IMR-90 (cell line): ENCODE data around the gene GABRB3. TPM values are rescaled to one million over a fixed set of nuclear protein-coding genes. Genes with fewer than 3 reads are reported as not detected.

Source experiments
- ATAC-seq: fragments of 200-7000 bp; cut with Tn5 transposase; 2 replicates; pipeline ENCODE4 v1.9.1; 2020; ENCODE audit warnings: low read depth, mild to moderate bottlenecking, moderate library complexity
- BruUV-seq: library from RNA; stranded (reverse); fragments of 400-500 nt; replicated peaks from 2 replicates; lab custom pipeline; 2021; lab: Mats Ljungman, UMichigan
- CTCF ChIA-PET: fragments of 300-600 bp; formaldehyde crosslinking; extraction: SDS; loops from one replicate; lab custom pipeline; 2021; ENCODE audit warnings: antibody characterized with exemption; lab: Yijun Ruan, JAX
- POLR2A ChIA-PET: fragments of 300-600 bp; sonication (Branson Sonifier 250); formaldehyde crosslinking; loops from one replicate; lab custom pipeline; 2022; ENCODE audit warnings: antibody characterized with exemption; ENCODE audit not compliant: unreplicated experiment; lab: Charles Lee
- DNase-seq: peaks from one replicate; pipeline ENCODE4 v3.0.0; 2013
- H2AFZ ChIP-seq: replicated peaks from 2 replicates; pipeline ENCODE3; 2013; ENCODE audit warnings: low read length, mild to moderate bottlenecking; ENCODE audit not compliant: poor library complexity
- H2AK5ac ChIP-seq: 2 replicates; pipeline ENCODE4 v1.6.1; 2013; ENCODE audit warnings: low read depth, low read length, inconsistent platforms
- H2AK9ac ChIP-seq: replicated peaks from 2 replicates; pipeline ENCODE3; 2013; ENCODE audit warnings: mild to moderate bottlenecking, low read depth, low read length, moderate library complexity; ENCODE audit not compliant: poor library complexity
- H2BK120ac ChIP-seq: 2 replicates; pipeline ENCODE4 v1.6.1; 2013; ENCODE audit warnings: low read depth, low read length, inconsistent platforms
- H2BK15ac ChIP-seq: 3 replicates; pipeline ENCODE4 v1.6.1; 2013; ENCODE audit warnings: low read depth, low read length, inconsistent platforms
- H2BK20ac ChIP-seq: 2 replicates; pipeline ENCODE4 v1.6.1; 2013; ENCODE audit warnings: low read depth, mild to moderate bottlenecking, inconsistent platforms, low read length, moderate library complexity
- H2BK5ac ChIP-seq: 2 replicates; pipeline ENCODE4 v1.6.1; 2013; ENCODE audit warnings: mild to moderate bottlenecking, low read depth, low read length, inconsistent platforms; ENCODE audit not compliant: poor library complexity, severe bottlenecking
- H3K14ac ChIP-seq: replicated peaks from 2 replicates; pipeline ENCODE4 v1.6.1; 2013; ENCODE audit warnings: low read depth, low read length, inconsistent platforms
- H3K18ac ChIP-seq: 2 replicates; pipeline ENCODE4 v1.6.1; 2013; ENCODE audit warnings: low read depth, low read length, control low read depth
- H3K23ac ChIP-seq: 2 replicates; pipeline ENCODE4 v1.6.1; 2013; ENCODE audit warnings: low read depth, low read length, inconsistent platforms
- H3K27ac ChIP-seq: 2 replicates; pipeline ENCODE4 v1.5.1; 2013; ENCODE audit warnings: mild to moderate bottlenecking, control low read depth, low read length; ENCODE audit not compliant: insufficient read depth
- H3K27me3 ChIP-seq: 2 replicates; pipeline ENCODE4 v1.6.1; 2013; ENCODE audit warnings: low read length; ENCODE audit not compliant: control insufficient read depth, insufficient read depth
- H3K36me3 ChIP-seq: 2 replicates; pipeline ENCODE4 v1.6.1; 2013; ENCODE audit warnings: low read length, mixed read lengths; ENCODE audit not compliant: control insufficient read depth, insufficient read depth
- H3K4ac ChIP-seq: 2 replicates; pipeline ENCODE4 v1.6.1; 2013; ENCODE audit warnings: low read depth, low read length, inconsistent platforms
- H3K4me1 ChIP-seq: 2 replicates; pipeline ENCODE4 v1.6.1; 2013; ENCODE audit warnings: low read length, mixed read lengths; ENCODE audit not compliant: control insufficient read depth, insufficient read depth
- H3K4me2 ChIP-seq: 2 replicates; pipeline ENCODE4 v1.6.1; 2013; ENCODE audit warnings: low read depth, mild to moderate bottlenecking, control low read depth, low read length, moderate library complexity
- H3K4me3 ChIP-seq: 2 replicates; pipeline ENCODE4 v1.5.1; 2013; ENCODE audit warnings: low read depth, mild to moderate bottlenecking, control low read depth, low read length, moderate library complexity; ENCODE audit not compliant: insufficient read depth
- H3K56ac ChIP-seq: 2 replicates; pipeline ENCODE4 v1.6.1; 2013; ENCODE audit warnings: low read length, inconsistent platforms; ENCODE audit not compliant: insufficient read depth; ENCODE audit errors: extremely low read depth
- H3K79me1 ChIP-seq, 2 experiments: 2 replicates each; pipeline ENCODE4 v1.6.1; 2013; ENCODE audit warnings: low read length in 2 of 2, inconsistent platforms in 1 of 2, low read depth in 1 of 2
- H3K9ac ChIP-seq: 2 replicates; pipeline ENCODE4 v1.6.1; 2013; ENCODE audit warnings: low read depth, low read length, control low read depth
- H3K9me1 ChIP-seq: 2 replicates; pipeline ENCODE4 v1.6.1; 2013; ENCODE audit warnings: low read length, inconsistent platforms; ENCODE audit not compliant: insufficient read depth
- H3K9me3 ChIP-seq: 2 replicates; pipeline ENCODE4 v1.6.1; 2013; ENCODE audit warnings: low read length; ENCODE audit not compliant: control insufficient read depth, insufficient read depth
- H4K20me1 ChIP-seq: 2 replicates; pipeline ENCODE4 v1.6.1; 2013; ENCODE audit warnings: low read length, inconsistent platforms; ENCODE audit not compliant: insufficient read depth
- H4K5ac ChIP-seq: 2 replicates; pipeline ENCODE4 v1.6.1; 2013; ENCODE audit warnings: mild to moderate bottlenecking, low read depth, low read length, control low read depth
- H4K8ac ChIP-seq, 2 experiments: 2 replicates each; pipeline ENCODE4 v1.6.1; 2013; ENCODE audit warnings: low read depth in 2 of 2, low read length in 2 of 2, control low read depth in 1 of 2, inconsistent platforms in 1 of 2
- H4K91ac ChIP-seq: 2 replicates; pipeline ENCODE4 v1.6.1; 2013; ENCODE audit warnings: low read depth, low read length, inconsistent platforms; ENCODE audit not compliant: insufficient read depth
- BHLHE40 ChIP-seq: fragments of 150-350 bp; IDR thresholded peaks from 2 replicates; pipeline ENCODE4 v1.6.1; 2016; ENCODE audit warnings: mild to moderate bottlenecking, low read depth, low read length
- MAZ ChIP-seq: IDR thresholded peaks from 2 replicates; pipeline ENCODE4 v1.6.1; 2012; ENCODE audit warnings: low read depth, mild to moderate bottlenecking, low read length, improper control_type of control experiment, moderate library complexity, borderline replicate concordance
- MXI1 ChIP-seq: IDR thresholded peaks from 2 replicates; pipeline ENCODE4 v1.6.1; 2012; ENCODE audit warnings: low read depth, mild to moderate bottlenecking, low read length, moderate library complexity, borderline replicate concordance
- POLR2A ChIP-seq: IDR thresholded peaks from 2 replicates; pipeline ENCODE4 v1.6.1; 2012; ENCODE audit warnings: mild to moderate bottlenecking, low read depth, low read length
- RCOR1 ChIP-seq: IDR thresholded peaks from 2 replicates; pipeline ENCODE4 v1.6.1; 2012; ENCODE audit warnings: mild to moderate bottlenecking, low read length, improper control_type of control experiment; ENCODE audit not compliant: insufficient replicate concordance
- RFX5 ChIP-seq: IDR thresholded peaks from 2 replicates; pipeline ENCODE4 v1.8.0; 2012; ENCODE audit warnings: low read depth, mild to moderate bottlenecking, low read length, moderate library complexity
- SMC3 ChIP-seq: fragments of 150-350 bp; IDR thresholded peaks from 2 replicates; pipeline ENCODE4 v1.6.1; 2016; ENCODE audit warnings: low read depth, mild to moderate bottlenecking, antibody characterized with exemption, low read length, moderate library complexity
- USF2 ChIP-seq: fragments of 150-350 bp; IDR thresholded peaks from 2 replicates; pipeline ENCODE4 v1.6.1; 2017; ENCODE audit warnings: mild to moderate bottlenecking, antibody characterized with exemption, low read length, low read depth
- WGBS, 2 experiments: methylation state at CpG; one replicate each; pipeline versions ENCODE4 v1.1.5 to v1.1.7; 2013; ENCODE audit warnings: missing lambda C conversion rate in 2 of 2; ENCODE audit not compliant: insufficient read length in 1 of 2; ENCODE audit errors: extremely low coverage in 2 of 2; 5-methylcytosine and 5-hydroxymethylcytosine counted together
- dilution Hi-C: fragments of 300-500 bp; cut with HindIII; formaldehyde crosslinking; loops from one replicate; pipeline ENCODE4 v1.14.3; 2018; ENCODE audit warnings: low sequenced_read_pairs; ENCODE audit not compliant: unreplicated experiment
- in situ Hi-C: fragments of 300-500 bp; cut with MboI; formaldehyde crosslinking; loops from 3 replicates; pipeline ENCODE4 v1.14.3; 2019; ENCODE audit warnings: low sequenced_read_pairs, inconsistent platforms, mixed read lengths
- intact Hi-C: fragments of 100-400 bp; cut with micrococcal nuclease; formaldehyde crosslinking; loops from 2 replicates; pipeline ENCODE4 v1.10.0; 2022
- polyA plus RNA-seq, 3 experiments: library from polyadenylated mRNA; depleted of rRNA; stranded (reverse); fragments of >200 nt; gene quantifications; 2 replicates each; pipeline ENCODE4 v1.2.3, GENCODE V29; 2012; ENCODE audit warnings: low replicate concordance in 1 of 3
- total RNA-seq: library from RNA; depleted of rRNA; stranded (reverse); fragments of >200 nt; gene quantifications from 2 replicates; pipeline ENCODE4 v1.2.3, GENCODE V29; 2012
- TF ChIP-seq, protein P1 (sequence below): conservative IDR thresholded peaks from 2 replicates; pipeline ENCODE4 v1.5.1; 2012; ENCODE audit warnings: mild to moderate bottlenecking, low read depth, low read length, improper control_type of control experiment

GABRB3 gene
- total and polyA plus RNA-seq, 2 of the 4 experiments (the other 2 are of a cell fraction): 0.36 to 0.54 TPM

DNA sequence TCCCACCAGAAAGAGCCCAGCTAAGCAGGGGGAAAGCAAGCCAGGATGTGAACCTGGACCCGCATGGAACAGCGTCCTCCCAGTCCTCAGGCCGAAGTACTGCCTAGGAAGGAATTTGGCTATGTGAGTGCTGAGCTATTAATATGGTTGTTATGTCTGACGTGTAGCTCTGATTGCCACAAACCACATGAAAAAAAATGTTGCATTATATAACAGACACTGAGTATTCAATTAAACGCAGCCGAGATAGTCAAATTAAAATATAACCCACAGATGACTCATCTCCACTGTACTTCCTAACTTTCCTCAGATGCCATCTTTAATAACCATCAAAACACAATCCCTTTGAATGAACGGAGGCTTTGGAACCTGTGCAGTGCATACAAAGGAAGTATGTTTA is 111.1 kb downstream of the GABRB3 start:
- intact Hi-C loops (no loop called here), dilution Hi-C loops (no loop called here), in situ Hi-C loops (no loop called here)
- BruUV-seq: no TSS peak
- H2AK5ac ChIP-seq: no peak overlapping the region
- no peak overlapping the region for H2BK15ac ChIP-seq
- no peaks in the 10 kb centered on the region for H3K79me1 ChIP-seq
- ChIA-PET CTCF (no interaction called here), POLR2A (no interaction called here)
- ATAC-seq (no peak), DNase-seq (no peak)
- H3K9ac ChIP-seq: no peak overlapping the region
- no peak overlapping the region for H3K18ac ChIP-seq
- no peak overlapping the region for H3K56ac ChIP-seq
- no peaks in the 10 kb centered on the region for H3K27me3 ChIP-seq
- peaks cover 25% of the 10 kb centered on the region for H3K9me3 ChIP-seq
- no peak overlapping the region for H3K14ac ChIP-seq
- no peak overlapping the region for H4K91ac ChIP-seq
- no peak overlapping the region for H3K4me3 ChIP-seq
- no peak overlapping the region for H3K4ac ChIP-seq
- H3K36me3 ChIP-seq: no peaks in the 10 kb centered on the region
- no peaks in the 10 kb centered on the region for H4K20me1 ChIP-seq
- H3K27ac ChIP-seq: no peak overlapping the region
- no peak overlapping the region for H3K23ac ChIP-seq
- no peak overlapping the region for H2AK9ac ChIP-seq
- H2AFZ ChIP-seq: no peak overlapping the region
- no peak overlapping the region for H2BK120ac ChIP-seq
- no peak overlapping the region for H2BK20ac ChIP-seq
- H3K4me1 ChIP-seq: no peaks in the 10 kb centered on the region
- H4K5ac ChIP-seq: no peak overlapping the region
- no peak overlapping the region for H4K8ac ChIP-seq
- no peaks in the 10 kb centered on the region for H3K9me1 ChIP-seq
- TF ChIP-seq, protein P1, sequence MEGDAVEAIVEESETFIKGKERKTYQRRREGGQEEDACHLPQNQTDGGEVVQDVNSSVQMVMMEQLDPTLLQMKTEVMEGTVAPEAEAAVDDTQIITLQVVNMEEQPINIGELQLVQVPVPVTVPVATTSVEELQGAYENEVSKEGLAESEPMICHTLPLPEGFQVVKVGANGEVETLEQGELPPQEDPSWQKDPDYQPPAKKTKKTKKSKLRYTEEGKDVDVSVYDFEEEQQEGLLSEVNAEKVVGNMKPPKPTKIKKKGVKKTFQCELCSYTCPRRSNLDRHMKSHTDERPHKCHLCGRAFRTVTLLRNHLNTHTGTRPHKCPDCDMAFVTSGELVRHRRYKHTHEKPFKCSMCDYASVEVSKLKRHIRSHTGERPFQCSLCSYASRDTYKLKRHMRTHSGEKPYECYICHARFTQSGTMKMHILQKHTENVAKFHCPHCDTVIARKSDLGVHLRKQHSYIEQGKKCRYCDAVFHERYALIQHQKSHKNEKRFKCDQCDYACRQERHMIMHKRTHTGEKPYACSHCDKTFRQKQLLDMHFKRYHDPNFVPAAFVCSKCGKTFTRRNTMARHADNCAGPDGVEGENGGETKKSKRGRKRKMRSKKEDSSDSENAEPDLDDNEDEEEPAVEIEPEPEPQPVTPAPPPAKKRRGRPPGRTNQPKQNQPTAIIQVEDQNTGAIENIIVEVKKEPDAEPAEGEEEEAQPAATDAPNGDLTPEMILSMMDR: no peak
- no peak for TF ChIP-seq MXI1
- TF ChIP-seq BHLHE40: no peak
- TF ChIP-seq POLR2A: no peak
- no peak for TF ChIP-seq MAZ
- no peak for TF ChIP-seq SMC3
- TF ChIP-seq RCOR1: no peak
- TF ChIP-seq USF2: no peak
- no peak for TF ChIP-seq RFX5
- H2BK5ac ChIP-seq: no peak overlapping the region
- 100% methylated on average over 1 of the region's 7 CpGs; no CpG with 5 or more reads in 1 of the 2 experiments for WGBS, 2 experiments
- no peak overlapping the region for H3K4me2 ChIP-seq
